ENCODE results near the gene TBC1D9B. TPM values are rescaled to one million over a fixed set of nuclear protein-coding genes. Genes with fewer than 3 reads are reported as not detected.

The TBC1D9B gene
- total and polyA plus RNA-seq, 11 donors: 29.3 to 68.9 (median 43.1) TPM

- intact Hi-C loops (cut with DNase I): no loop called here
- Histone ChIP-seq H3K4me3 (no peak overlapping the region), H3K4me1 (peaks cover 0 to 5% (median 0%) of the 10 kb centered on the region in 12 donors), H3K27ac (no peak overlapping the region), H3K36me3 (peaks cover 3 to 96% (median 76%) of the 10 kb centered on the region in 9 donors), H3K27me3 (no peaks in the 10 kb centered on the region), H3K9me3 (peaks cover 0 to 23% (median 12%) of the 10 kb centered on the region in 12 donors)
- ATAC-seq: peak; percentile 49 to 87 (median 64)
- WGBS, 4 donors: 69 to 83% (median 73%) methylated on average over 11 of the region's 11 CpGs
- TF ChIP-seq POLR2A (IDR thresholded peaks at IDR 0.05): no peak
- no peak for TF ChIP-seq CTCF (IDR thresholded peaks at IDR 0.05)
- DNase-seq: peak in 4 of 5 donors; percentile 42 to 80 (median 56)
Measured at GRCh38 chr5:179887095-179887494, 20.6 kb downstream of the TBC1D9B start.

GRCh38 chr5:179886190-179886911 is 21.3 kb downstream of the TBC1D9B start:
- no peak for TF ChIP-seq CTCF (IDR thresholded peaks at IDR 0.05)
- no peak for TF ChIP-seq POLR2A (IDR thresholded peaks at IDR 0.05)
- DNase-seq (peak in 3 of 5 donors; percentile 14 to 26 (median 17)), ATAC-seq (peak; percentile 14 to 63 (median 42))
- H3K4me1 ChIP-seq: peaks cover 0 to 5% (median 0%) of the 10 kb centered on the region in 12 donors
- intact Hi-C loops (cut with DNase I): no loop called here
- H3K27ac ChIP-seq: no peak overlapping the region
- H3K9me3 ChIP-seq: peaks cover 0 to 23% (median 12%) of the 10 kb centered on the region in 12 donors
- no peaks in the 10 kb centered on the region for H3K27me3 ChIP-seq
- H3K36me3 ChIP-seq: peaks cover 3 to 91% (median 69%) of the 10 kb centered on the region in 9 donors
- no peak overlapping the region for H3K4me3 ChIP-seq
- WGBS, 4 donors: 82 to 92% (median 85%) methylated on average over 14 of the region's 14 CpGs

- TF ChIP-seq POLR2A (IDR thresholded peaks at IDR 0.05) (no peak), CTCF (IDR thresholded peaks at IDR 0.05) (no peak)
- ATAC-seq (no peak), DNase-seq (peak in 3 of 5 donors; percentile 13 to 49 (median 16))
- 94 to 98% (median 96%) methylated on average over 13 of the region's 13 CpGs for WGBS, 4 donors
- no peaks in the 10 kb centered on the region for H3K27me3 ChIP-seq
- H3K4me1 ChIP-seq: peaks cover 0 to 5% (median 0%) of the 10 kb centered on the region in 12 donors
- no peak overlapping the region for H3K4me3 ChIP-seq
- H3K9me3 ChIP-seq: peaks cover 0 to 23% (median 12%) of the 10 kb centered on the region in 12 donors
- H3K36me3 ChIP-seq: peaks cover 0 to 90% (median 61%) of the 10 kb centered on the region in 9 donors
- H3K27ac ChIP-seq: no peak overlapping the region
- intact Hi-C loops (cut with DNase I): no loop called here
Measured at GRCh38 chr5:179885491-179886090, 22.1 kb downstream of the TBC1D9B start.

GRCh38 chr5:179883163-179883562 is 24.5 kb downstream of the TBC1D9B start:
- intact Hi-C loops (cut with DNase I): no loop called here
- Histone ChIP-seq H3K36me3 (peaks cover 0 to 89% (median 47%) of the 10 kb centered on the region in 9 donors), H3K9me3 (peaks cover 0 to 23% (median 12%) of the 10 kb centered on the region in 12 donors), H3K27ac (no peak overlapping the region), H3K27me3 (no peaks in the 10 kb centered on the region), H3K4me1 (peaks cover 0 to 5% (median 0%) of the 10 kb centered on the region in 12 donors), H3K4me3 (no peak overlapping the region)
- DNase-seq: no peak
- ATAC-seq: no peak
- 97 to 100% (median 99%) methylated on average over 3 of the region's 3 CpGs for WGBS, 4 donors
- TF ChIP-seq CTCF (IDR thresholded peaks at IDR 0.05) (no peak), POLR2A (IDR thresholded peaks at IDR 0.05) (no peak)

All from heart left ventricle (tissue), 16 donors.